ENCODE results near the gene MASP1.

MASP1 gene

DNA sequence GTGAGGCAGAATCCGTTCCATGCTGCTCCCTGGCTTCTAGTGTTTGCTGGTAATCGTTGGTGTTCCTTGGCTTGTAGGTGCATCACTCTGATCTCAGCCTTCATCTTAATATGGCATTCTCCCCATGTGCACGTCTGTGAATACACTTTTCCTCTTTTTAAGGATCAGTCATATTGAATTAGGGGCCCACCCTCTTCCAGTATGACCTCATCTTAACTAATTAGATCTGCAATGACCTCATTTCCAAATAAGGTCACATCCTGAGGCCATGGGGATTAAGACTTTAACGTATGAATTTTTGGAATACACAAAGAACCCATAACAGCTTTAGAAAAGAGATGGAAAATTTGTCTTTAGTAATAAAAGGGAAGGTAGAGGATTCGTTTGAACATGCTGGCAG lies 34.1 kb upstream of the MASP1 start:
- TF ChIP-seq OSR1 (CRISPR knock-in tag; IDR thresholded peaks at IDR 0.05) = no peak
- TF ChIP-seq ARNTL (CRISPR knock-in tag; IDR thresholded peaks at IDR 0.05; ENCODE audit: borderline replicate concordance, low read depth) = no peak
- TF ChIP-seq ZNF565 (CRISPR knock-in tag; conservative IDR thresholded peaks at IDR 0.05; ENCODE audit: low read depth) = no peak
- TF ChIP-seq ZFP30 (CRISPR knock-in tag; IDR thresholded peaks at IDR 0.05) = no peak
- TF ChIP-seq, protein P1, sequence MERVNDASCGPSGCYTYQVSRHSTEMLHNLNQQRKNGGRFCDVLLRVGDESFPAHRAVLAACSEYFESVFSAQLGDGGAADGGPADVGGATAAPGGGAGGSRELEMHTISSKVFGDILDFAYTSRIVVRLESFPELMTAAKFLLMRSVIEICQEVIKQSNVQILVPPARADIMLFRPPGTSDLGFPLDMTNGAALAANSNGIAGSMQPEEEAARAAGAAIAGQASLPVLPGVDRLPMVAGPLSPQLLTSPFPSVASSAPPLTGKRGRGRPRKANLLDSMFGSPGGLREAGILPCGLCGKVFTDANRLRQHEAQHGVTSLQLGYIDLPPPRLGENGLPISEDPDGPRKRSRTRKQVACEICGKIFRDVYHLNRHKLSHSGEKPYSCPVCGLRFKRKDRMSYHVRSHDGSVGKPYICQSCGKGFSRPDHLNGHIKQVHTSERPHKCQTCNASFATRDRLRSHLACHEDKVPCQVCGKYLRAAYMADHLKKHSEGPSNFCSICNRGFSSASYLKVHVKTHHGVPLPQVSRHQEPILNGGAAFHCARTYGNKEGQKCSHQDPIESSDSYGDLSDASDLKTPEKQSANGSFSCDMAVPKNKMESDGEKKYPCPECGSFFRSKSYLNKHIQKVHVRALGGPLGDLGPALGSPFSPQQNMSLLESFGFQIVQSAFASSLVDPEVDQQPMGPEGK (CRISPR knock-in tag; IDR thresholded peaks at IDR 0.05; ENCODE audit: borderline replicate concordance) = no peak
- no peak for TF ChIP-seq ZNF70 (CRISPR knock-in tag; IDR thresholded peaks at IDR 0.05)
- no peak for TF ChIP-seq PPARA (CRISPR knock-in tag; IDR thresholded peaks at IDR 0.05; ENCODE audit: borderline replicate concordance)
- no peak for TF ChIP-seq ESRRG (CRISPR knock-in tag; IDR thresholded peaks at IDR 0.05)
- no peak for TF ChIP-seq ISL1 (CRISPR knock-in tag; IDR thresholded peaks at IDR 0.05)
- TF ChIP-seq, protein P2, sequence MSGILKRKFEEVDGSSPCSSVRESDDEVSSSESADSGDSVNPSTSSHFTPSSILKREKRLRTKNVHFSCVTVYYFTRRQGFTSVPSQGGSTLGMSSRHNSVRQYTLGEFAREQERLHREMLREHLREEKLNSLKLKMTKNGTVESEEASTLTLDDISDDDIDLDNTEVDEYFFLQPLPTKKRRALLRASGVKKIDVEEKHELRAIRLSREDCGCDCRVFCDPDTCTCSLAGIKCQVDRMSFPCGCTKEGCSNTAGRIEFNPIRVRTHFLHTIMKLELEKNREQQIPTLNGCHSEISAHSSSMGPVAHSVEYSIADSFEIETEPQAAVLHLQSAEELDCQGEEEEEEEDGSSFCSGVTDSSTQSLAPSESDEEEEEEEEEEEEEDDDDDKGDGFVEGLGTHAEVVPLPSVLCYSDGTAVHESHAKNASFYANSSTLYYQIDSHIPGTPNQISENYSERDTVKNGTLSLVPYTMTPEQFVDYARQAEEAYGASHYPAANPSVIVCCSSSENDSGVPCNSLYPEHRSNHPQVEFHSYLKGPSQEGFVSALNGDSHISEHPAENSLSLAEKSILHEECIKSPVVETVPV (CRISPR knock-in tag; IDR thresholded peaks at IDR 0.05) = no peak
- TF ChIP-seq, protein P3, sequence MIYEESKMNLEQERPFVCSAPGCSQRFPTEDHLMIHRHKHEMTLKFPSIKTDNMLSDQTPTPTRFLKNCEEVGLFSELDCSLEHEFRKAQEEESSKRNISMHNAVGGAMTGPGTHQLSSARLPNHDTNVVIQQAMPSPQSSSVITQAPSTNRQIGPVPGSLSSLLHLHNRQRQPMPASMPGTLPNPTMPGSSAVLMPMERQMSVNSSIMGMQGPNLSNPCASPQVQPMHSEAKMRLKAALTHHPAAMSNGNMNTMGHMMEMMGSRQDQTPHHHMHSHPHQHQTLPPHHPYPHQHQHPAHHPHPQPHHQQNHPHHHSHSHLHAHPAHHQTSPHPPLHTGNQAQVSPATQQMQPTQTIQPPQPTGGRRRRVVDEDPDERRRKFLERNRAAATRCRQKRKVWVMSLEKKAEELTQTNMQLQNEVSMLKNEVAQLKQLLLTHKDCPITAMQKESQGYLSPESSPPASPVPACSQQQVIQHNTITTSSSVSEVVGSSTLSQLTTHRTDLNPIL (CRISPR knock-in tag; IDR thresholded peaks at IDR 0.05; ENCODE audit: low read depth) = no peak
- no peak for ATAC-seq

DNA sequence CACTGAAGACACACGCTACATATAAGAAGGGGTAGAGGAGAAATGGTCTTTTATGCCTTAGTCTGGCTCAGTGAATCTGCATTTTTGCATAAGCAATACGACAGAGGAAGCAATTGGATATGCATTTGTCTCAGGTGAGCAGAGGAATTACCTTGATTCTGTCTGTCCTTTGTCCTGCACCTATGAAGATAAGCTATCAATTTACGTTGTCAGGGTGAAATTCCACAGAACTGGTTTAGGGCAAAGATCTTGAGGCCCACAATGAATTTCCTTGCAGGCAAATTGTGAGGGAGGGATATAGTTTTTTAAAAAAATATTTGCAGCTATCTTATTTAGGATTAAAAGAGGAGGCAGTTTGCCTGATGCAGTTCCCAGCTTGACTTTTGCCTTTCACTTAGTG lies 31.6 kb upstream of the MASP1 start:
- TF ChIP-seq, protein P1 (CRISPR knock-in tag; IDR thresholded peaks at IDR 0.05; ENCODE audit: borderline replicate concordance) = no peak
- TF ChIP-seq RARB (CRISPR knock-in tag; IDR thresholded peaks at IDR 0.05) = no peak
- no peak for TF ChIP-seq CSDC2 (CRISPR knock-in tag; IDR thresholded peaks at IDR 0.05)
- no peak for TF ChIP-seq ZFP30 (CRISPR knock-in tag; IDR thresholded peaks at IDR 0.05)
- TF ChIP-seq ZNF565 (CRISPR knock-in tag; conservative IDR thresholded peaks at IDR 0.05; ENCODE audit: low read depth) = no peak
- no peak for TF ChIP-seq SNAI2 (CRISPR knock-in tag; IDR thresholded peaks at IDR 0.05)
- TF ChIP-seq TOX (CRISPR knock-in tag; IDR thresholded peaks at IDR 0.05; ENCODE audit: borderline replicate concordance) = no peak
- TF ChIP-seq, protein P4, sequence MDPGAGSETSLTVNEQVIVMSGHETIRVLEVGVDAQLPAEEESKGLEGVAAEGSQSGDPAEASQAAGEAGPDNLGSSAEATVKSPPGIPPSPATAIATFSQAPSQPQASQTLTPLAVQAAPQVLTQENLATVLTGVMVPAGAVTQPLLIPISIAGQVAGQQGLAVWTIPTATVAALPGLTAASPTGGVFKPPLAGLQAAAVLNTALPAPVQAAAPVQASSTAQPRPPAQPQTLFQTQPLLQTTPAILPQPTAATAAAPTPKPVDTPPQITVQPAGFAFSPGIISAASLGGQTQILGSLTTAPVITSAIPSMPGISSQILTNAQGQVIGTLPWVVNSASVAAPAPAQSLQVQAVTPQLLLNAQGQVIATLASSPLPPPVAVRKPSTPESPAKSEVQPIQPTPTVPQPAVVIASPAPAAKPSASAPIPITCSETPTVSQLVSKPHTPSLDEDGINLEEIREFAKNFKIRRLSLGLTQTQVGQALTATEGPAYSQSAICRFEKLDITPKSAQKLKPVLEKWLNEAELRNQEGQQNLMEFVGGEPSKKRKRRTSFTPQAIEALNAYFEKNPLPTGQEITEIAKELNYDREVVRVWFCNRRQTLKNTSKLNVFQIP (CRISPR knock-in tag; IDR thresholded peaks at IDR 0.05; ENCODE audit: borderline replicate concordance, low read depth) = no peak
- TF ChIP-seq PPARA (CRISPR knock-in tag; IDR thresholded peaks at IDR 0.05; ENCODE audit: borderline replicate concordance) = no peak
- TF ChIP-seq, protein P3 (CRISPR knock-in tag; IDR thresholded peaks at IDR 0.05; ENCODE audit: low read depth) = no peak
- TF ChIP-seq TCF4 (CRISPR knock-in tag; IDR thresholded peaks at IDR 0.05; ENCODE audit: borderline replicate concordance) = no peak
- TF ChIP-seq GLIS3 (CRISPR knock-in tag; IDR thresholded peaks at IDR 0.05) = no peak
- no peak for TF ChIP-seq ZNF70 (CRISPR knock-in tag; IDR thresholded peaks at IDR 0.05)
- TF ChIP-seq, protein P5, sequence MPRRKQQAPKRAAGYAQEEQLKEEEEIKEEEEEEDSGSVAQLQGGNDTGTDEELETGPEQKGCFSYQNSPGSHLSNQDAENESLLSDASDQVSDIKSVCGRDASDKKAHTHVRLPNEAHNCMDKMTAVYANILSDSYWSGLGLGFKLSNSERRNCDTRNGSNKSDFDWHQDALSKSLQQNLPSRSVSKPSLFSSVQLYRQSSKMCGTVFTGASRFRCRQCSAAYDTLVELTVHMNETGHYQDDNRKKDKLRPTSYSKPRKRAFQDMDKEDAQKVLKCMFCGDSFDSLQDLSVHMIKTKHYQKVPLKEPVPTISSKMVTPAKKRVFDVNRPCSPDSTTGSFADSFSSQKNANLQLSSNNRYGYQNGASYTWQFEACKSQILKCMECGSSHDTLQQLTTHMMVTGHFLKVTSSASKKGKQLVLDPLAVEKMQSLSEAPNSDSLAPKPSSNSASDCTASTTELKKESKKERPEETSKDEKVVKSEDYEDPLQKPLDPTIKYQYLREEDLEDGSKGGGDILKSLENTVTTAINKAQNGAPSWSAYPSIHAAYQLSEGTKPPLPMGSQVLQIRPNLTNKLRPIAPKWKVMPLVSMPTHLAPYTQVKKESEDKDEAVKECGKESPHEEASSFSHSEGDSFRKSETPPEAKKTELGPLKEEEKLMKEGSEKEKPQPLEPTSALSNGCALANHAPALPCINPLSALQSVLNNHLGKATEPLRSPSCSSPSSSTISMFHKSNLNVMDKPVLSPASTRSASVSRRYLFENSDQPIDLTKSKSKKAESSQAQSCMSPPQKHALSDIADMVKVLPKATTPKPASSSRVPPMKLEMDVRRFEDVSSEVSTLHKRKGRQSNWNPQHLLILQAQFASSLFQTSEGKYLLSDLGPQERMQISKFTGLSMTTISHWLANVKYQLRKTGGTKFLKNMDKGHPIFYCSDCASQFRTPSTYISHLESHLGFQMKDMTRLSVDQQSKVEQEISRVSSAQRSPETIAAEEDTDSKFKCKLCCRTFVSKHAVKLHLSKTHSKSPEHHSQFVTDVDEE (CRISPR knock-in tag; IDR thresholded peaks at IDR 0.05) = no peak
- no peak for TF ChIP-seq ZNF8 (CRISPR knock-in tag; IDR thresholded peaks at IDR 0.05)
- TF ChIP-seq BACH2 (CRISPR knock-in tag; IDR thresholded peaks at IDR 0.05; ENCODE audit: borderline replicate concordance) = no peak
- TF ChIP-seq ZC3H10 (CRISPR knock-in tag; IDR thresholded peaks at IDR 0.05) = no peak
- TF ChIP-seq ZFP3 (CRISPR knock-in tag; IDR thresholded peaks at IDR 0.05) = no peak
- ATAC-seq = no peak

All from SK-N-SH treated with all-trans-retinoic acid at 6 μM for 48 hours (cell line).